IMR-90 (cell line): ENCODE data around the gene PRKCA. TPM values are rescaled to one million over a fixed set of nuclear protein-coding genes. Genes with fewer than 3 reads are reported as not detected.

Experiments
- ATAC-seq: fragments of 200-7000 bp; cut with Tn5 transposase; 2 replicates; pipeline ENCODE4 v1.9.1; 2020; ENCODE audit warnings: low read depth, mild to moderate bottlenecking, moderate library complexity
- BruUV-seq: library from RNA; stranded (reverse); fragments of 400-500 nt; replicated peaks from 2 replicates; lab custom pipeline; 2021; lab: Mats Ljungman, UMichigan
- CTCF ChIA-PET: fragments of 300-600 bp; formaldehyde crosslinking; extraction: SDS; loops from one replicate; lab custom pipeline; 2021; ENCODE audit warnings: antibody characterized with exemption; lab: Yijun Ruan, JAX
- POLR2A ChIA-PET: fragments of 300-600 bp; sonication (Branson Sonifier 250); formaldehyde crosslinking; loops from one replicate; lab custom pipeline; 2022; ENCODE audit warnings: antibody characterized with exemption; ENCODE audit not compliant: unreplicated experiment; lab: Charles Lee
- DNase-seq: peaks from one replicate; pipeline ENCODE4 v3.0.0; 2013
- H2AFZ ChIP-seq: replicated peaks from 2 replicates; pipeline ENCODE3; 2013; ENCODE audit warnings: low read length, mild to moderate bottlenecking; ENCODE audit not compliant: poor library complexity
- H2AK5ac ChIP-seq: 2 replicates; pipeline ENCODE4 v1.6.1; 2013; ENCODE audit warnings: low read depth, low read length, inconsistent platforms
- H2AK9ac ChIP-seq: replicated peaks from 2 replicates; pipeline ENCODE3; 2013; ENCODE audit warnings: mild to moderate bottlenecking, low read depth, low read length, moderate library complexity; ENCODE audit not compliant: poor library complexity
- H2BK120ac ChIP-seq: 2 replicates; pipeline ENCODE4 v1.6.1; 2013; ENCODE audit warnings: low read depth, low read length, inconsistent platforms
- H2BK15ac ChIP-seq: 3 replicates; pipeline ENCODE4 v1.6.1; 2013; ENCODE audit warnings: low read depth, low read length, inconsistent platforms
- H2BK20ac ChIP-seq: 2 replicates; pipeline ENCODE4 v1.6.1; 2013; ENCODE audit warnings: low read depth, mild to moderate bottlenecking, inconsistent platforms, low read length, moderate library complexity
- H2BK5ac ChIP-seq: 2 replicates; pipeline ENCODE4 v1.6.1; 2013; ENCODE audit warnings: mild to moderate bottlenecking, low read depth, low read length, inconsistent platforms; ENCODE audit not compliant: poor library complexity, severe bottlenecking
- H3K14ac ChIP-seq: replicated peaks from 2 replicates; pipeline ENCODE4 v1.6.1; 2013; ENCODE audit warnings: low read depth, low read length, inconsistent platforms
- H3K18ac ChIP-seq: 2 replicates; pipeline ENCODE4 v1.6.1; 2013; ENCODE audit warnings: low read depth, low read length, control low read depth
- H3K23ac ChIP-seq: 2 replicates; pipeline ENCODE4 v1.6.1; 2013; ENCODE audit warnings: low read depth, low read length, inconsistent platforms
- H3K27ac ChIP-seq: 2 replicates; pipeline ENCODE4 v1.5.1; 2013; ENCODE audit warnings: mild to moderate bottlenecking, control low read depth, low read length; ENCODE audit not compliant: insufficient read depth
- H3K27me3 ChIP-seq: 2 replicates; pipeline ENCODE4 v1.6.1; 2013; ENCODE audit warnings: low read length; ENCODE audit not compliant: control insufficient read depth, insufficient read depth
- H3K36me3 ChIP-seq: 2 replicates; pipeline ENCODE4 v1.6.1; 2013; ENCODE audit warnings: low read length, mixed read lengths; ENCODE audit not compliant: control insufficient read depth, insufficient read depth
- H3K4ac ChIP-seq: 2 replicates; pipeline ENCODE4 v1.6.1; 2013; ENCODE audit warnings: low read depth, low read length, inconsistent platforms
- H3K4me1 ChIP-seq: 2 replicates; pipeline ENCODE4 v1.6.1; 2013; ENCODE audit warnings: low read length, mixed read lengths; ENCODE audit not compliant: control insufficient read depth, insufficient read depth
- H3K4me2 ChIP-seq: 2 replicates; pipeline ENCODE4 v1.6.1; 2013; ENCODE audit warnings: low read depth, mild to moderate bottlenecking, control low read depth, low read length, moderate library complexity
- H3K4me3 ChIP-seq: 2 replicates; pipeline ENCODE4 v1.5.1; 2013; ENCODE audit warnings: low read depth, mild to moderate bottlenecking, control low read depth, low read length, moderate library complexity; ENCODE audit not compliant: insufficient read depth
- H3K56ac ChIP-seq: 2 replicates; pipeline ENCODE4 v1.6.1; 2013; ENCODE audit warnings: low read length, inconsistent platforms; ENCODE audit not compliant: insufficient read depth; ENCODE audit errors: extremely low read depth
- H3K79me1 ChIP-seq, 2 experiments: 2 replicates each; pipeline ENCODE4 v1.6.1; 2013; ENCODE audit warnings: low read length in 2 of 2, inconsistent platforms in 1 of 2, low read depth in 1 of 2
- H3K9ac ChIP-seq: 2 replicates; pipeline ENCODE4 v1.6.1; 2013; ENCODE audit warnings: low read depth, low read length, control low read depth
- H3K9me1 ChIP-seq: 2 replicates; pipeline ENCODE4 v1.6.1; 2013; ENCODE audit warnings: low read length, inconsistent platforms; ENCODE audit not compliant: insufficient read depth
- H3K9me3 ChIP-seq: 2 replicates; pipeline ENCODE4 v1.6.1; 2013; ENCODE audit warnings: low read length; ENCODE audit not compliant: control insufficient read depth, insufficient read depth
- H4K20me1 ChIP-seq: 2 replicates; pipeline ENCODE4 v1.6.1; 2013; ENCODE audit warnings: low read length, inconsistent platforms; ENCODE audit not compliant: insufficient read depth
- H4K5ac ChIP-seq: 2 replicates; pipeline ENCODE4 v1.6.1; 2013; ENCODE audit warnings: mild to moderate bottlenecking, low read depth, low read length, control low read depth
- H4K8ac ChIP-seq, 2 experiments: 2 replicates each; pipeline ENCODE4 v1.6.1; 2013; ENCODE audit warnings: low read depth in 2 of 2, low read length in 2 of 2, control low read depth in 1 of 2, inconsistent platforms in 1 of 2
- H4K91ac ChIP-seq: 2 replicates; pipeline ENCODE4 v1.6.1; 2013; ENCODE audit warnings: low read depth, low read length, inconsistent platforms; ENCODE audit not compliant: insufficient read depth
- CEBPB ChIP-seq: IDR thresholded peaks from 2 replicates; pipeline ENCODE4 v1.6.1; 2012; ENCODE audit warnings: low read depth, low read length, improper control_type of control experiment
- CHD1 ChIP-seq: IDR thresholded peaks from 2 replicates; pipeline ENCODE4 v1.6.1; 2012; ENCODE audit warnings: low read depth, low read length, improper control_type of control experiment
- ELK1 ChIP-seq: fragments of 150-350 bp; IDR thresholded peaks from 2 replicates; pipeline ENCODE4 v1.6.1; 2016; ENCODE audit warnings: low read depth, mild to moderate bottlenecking, low read length, moderate library complexity, borderline replicate concordance
- FOS ChIP-seq: fragments of 150-350 bp; IDR thresholded peaks from 2 replicates; pipeline ENCODE4 v1.6.1; 2016; ENCODE audit warnings: low read depth, low read length
- MAZ ChIP-seq: IDR thresholded peaks from 2 replicates; pipeline ENCODE4 v1.6.1; 2012; ENCODE audit warnings: low read depth, mild to moderate bottlenecking, low read length, improper control_type of control experiment, moderate library complexity, borderline replicate concordance
- MXI1 ChIP-seq: IDR thresholded peaks from 2 replicates; pipeline ENCODE4 v1.6.1; 2012; ENCODE audit warnings: low read depth, mild to moderate bottlenecking, low read length, moderate library complexity, borderline replicate concordance
- NFE2L2 ChIP-seq: fragments of 150-350 bp; IDR thresholded peaks from 2 replicates; pipeline ENCODE4 v1.6.1; 2016; ENCODE audit warnings: low read depth, mild to moderate bottlenecking, low read length
- POLR2A ChIP-seq: IDR thresholded peaks from 2 replicates; pipeline ENCODE4 v1.6.1; 2012; ENCODE audit warnings: mild to moderate bottlenecking, low read depth, low read length
- RAD21 ChIP-seq: IDR thresholded peaks from 2 replicates; pipeline ENCODE4 v1.6.1; 2012; ENCODE audit warnings: low read length, improper control_type of control experiment
- RCOR1 ChIP-seq: IDR thresholded peaks from 2 replicates; pipeline ENCODE4 v1.6.1; 2012; ENCODE audit warnings: mild to moderate bottlenecking, low read length, improper control_type of control experiment; ENCODE audit not compliant: insufficient replicate concordance
- RFX5 ChIP-seq: IDR thresholded peaks from 2 replicates; pipeline ENCODE4 v1.8.0; 2012; ENCODE audit warnings: low read depth, mild to moderate bottlenecking, low read length, moderate library complexity
- SMC3 ChIP-seq: fragments of 150-350 bp; IDR thresholded peaks from 2 replicates; pipeline ENCODE4 v1.6.1; 2016; ENCODE audit warnings: low read depth, mild to moderate bottlenecking, antibody characterized with exemption, low read length, moderate library complexity
- USF2 ChIP-seq: fragments of 150-350 bp; IDR thresholded peaks from 2 replicates; pipeline ENCODE4 v1.6.1; 2017; ENCODE audit warnings: mild to moderate bottlenecking, antibody characterized with exemption, low read length, low read depth
- WGBS, 2 experiments: methylation state at CpG; one replicate each; pipeline versions ENCODE4 v1.1.5 to v1.1.7; 2013; ENCODE audit warnings: missing lambda C conversion rate in 2 of 2; ENCODE audit not compliant: insufficient read length in 1 of 2; ENCODE audit errors: extremely low coverage in 2 of 2; 5-methylcytosine and 5-hydroxymethylcytosine counted together
- dilution Hi-C: fragments of 300-500 bp; cut with HindIII; formaldehyde crosslinking; loops from one replicate; pipeline ENCODE4 v1.14.3; 2018; ENCODE audit warnings: low sequenced_read_pairs; ENCODE audit not compliant: unreplicated experiment
- in situ Hi-C: fragments of 300-500 bp; cut with MboI; formaldehyde crosslinking; loops from 3 replicates; pipeline ENCODE4 v1.14.3; 2019; ENCODE audit warnings: low sequenced_read_pairs, inconsistent platforms, mixed read lengths
- intact Hi-C: fragments of 100-400 bp; cut with micrococcal nuclease; formaldehyde crosslinking; loops from 2 replicates; pipeline ENCODE4 v1.10.0; 2022
- polyA plus RNA-seq, 3 experiments: library from polyadenylated mRNA; depleted of rRNA; stranded (reverse); fragments of >200 nt; gene quantifications; 2 replicates each; pipeline ENCODE4 v1.2.3, GENCODE V29; 2012; ENCODE audit warnings: low replicate concordance in 1 of 3
- total RNA-seq: library from RNA; depleted of rRNA; stranded (reverse); fragments of >200 nt; gene quantifications from 2 replicates; pipeline ENCODE4 v1.2.3, GENCODE V29; 2012

Gene PRKCA
- total and polyA plus RNA-seq, 2 of the 4 experiments (the other 2 are of a cell fraction) = 31.0 to 46.0 TPM

- Histone ChIP-seq H2BK15ac (no peak overlapping the region), H2BK20ac (no peak overlapping the region), H3K36me3 (peaks cover 3% of the 10 kb centered on the region; the same call in 1 of the 2 replicates), H3K14ac (no peak overlapping the region), H3K4me2 (no peak overlapping the region), H3K23ac (no peak overlapping the region), H4K8ac (no peak overlapping the region), H2BK5ac (no peak overlapping the region), H3K4me1 (peaks cover 12% of the 10 kb centered on the region), H2BK120ac (no peak overlapping the region), H3K56ac (no peak overlapping the region), H3K9me3 (no peaks in the 10 kb centered on the region), H3K27ac (no peak overlapping the region), H3K9ac (no peak overlapping the region), H3K18ac (no peak overlapping the region), H3K4me3 (no peak overlapping the region), H2AK5ac (no peak overlapping the region), H3K9me1 (peaks cover 15% of the 10 kb centered on the region), H4K20me1 (peaks cover 7% of the 10 kb centered on the region; the same call in 1 of the 2 replicates), H2AFZ (no peak overlapping the region), H2AK9ac (no peak overlapping the region), H3K4ac (no peak overlapping the region), H3K79me1 (peaks cover 36 to 61% of the 10 kb centered on the region in 2 experiments), H4K91ac (no peak overlapping the region), H4K5ac (no peak overlapping the region), H3K27me3 (no peaks in the 10 kb centered on the region)
- ChIA-PET CTCF (interaction anchor here (0.7 kb wide), 1 partner anchor 34 kb away, joined by 3 read pairs; no protein-coding TSS in a partner anchor), POLR2A (no interaction called here)
- no peak for ATAC-seq
- DNase-seq = no peak
- no peak for TF ChIP-seq CHD1
- no peak for TF ChIP-seq MXI1
- TF ChIP-seq RAD21 = no peak
- no peak for TF ChIP-seq NFE2L2
- no peak for TF ChIP-seq FOS
- no peak for TF ChIP-seq RFX5
- TF ChIP-seq POLR2A = no peak
- no peak for TF ChIP-seq SMC3
- no peak for TF ChIP-seq ELK1
- no peak for TF ChIP-seq USF2
- no peak for TF ChIP-seq MAZ
- TF ChIP-seq CEBPB = no peak
- TF ChIP-seq RCOR1 = no peak
- no TSS peak for BruUV-seq
- intact Hi-C loops (no loop called here), dilution Hi-C loops (no loop called here), in situ Hi-C loops (no loop called here)
- WGBS, 2 experiments = 92% methylated on average over 2 of the region's 9 CpGs; no CpG with 5 or more reads in 1 of the 2 experiments
Observed at GRCh38 chr17:66517336-66518009, 215.1 kb downstream of the PRKCA start.
